GM13976 (cell line): ENCODE data around the gene INTS6.

Experiments
- DNase-seq: peaks from one replicate; pipeline ENCODE4 v3.0.0; 2012; ENCODE audit warnings: low spot score
- CTCF ChIP-seq: IDR thresholded peaks from 2 replicates; pipeline ENCODE4 v1.5.1; 2012; ENCODE audit warnings: borderline replicate concordance, mild to moderate bottlenecking; ENCODE audit not compliant: insufficient read depth; ENCODE audit errors: extremely low read depth, missing control alignments, control extremely low read depth
- in situ Hi-C: fragments of 300-500 bp; cut with MboI; formaldehyde crosslinking; loops from one replicate; pipeline ENCODE4 v1.12.0; 2022; ENCODE audit warnings: low sequenced_read_pairs, mixed read lengths, inconsistent platforms; ENCODE audit not compliant: unreplicated experiment

Gene INTS6

GRCh38 chr13:51495316-51495715 is 42.5 kb upstream of the INTS6 start:
- in situ Hi-C loops: no loop called here
- DNase-seq: no peak
- TF ChIP-seq CTCF: no peak

- no peak for TF ChIP-seq CTCF
- no peak for DNase-seq
- in situ Hi-C loops: no loop called here
These were observed 41.3 kb upstream of the INTS6 start for GRCh38 chr13:51494156-51494555.

- TF ChIP-seq CTCF: no peak
- in situ Hi-C loops: no loop called here
- DNase-seq: no peak
These were observed 35.4 kb upstream of the INTS6 start for GRCh38 chr13:51488212-51488611.

- DNase-seq: no peak
- in situ Hi-C loops: no loop called here
These were observed 28.8 kb upstream of the INTS6 start for GRCh38 chr13:51481656-51482055.

GRCh38 chr13:51479199-51479523 is 26.3 kb upstream of the INTS6 start:
- TF ChIP-seq CTCF: no peak
- DNase-seq: no peak

More at GRCh38 chr13:51481656-51482055, 28.8 kb upstream of the INTS6 start:
- TF ChIP-seq CTCF: no peak

GRCh38 chr13:51478418-51479198 is 25.8 kb upstream of the INTS6 start:
- in situ Hi-C loops: no loop called here
- no peak for DNase-seq
- TF ChIP-seq CTCF: no peak

More at GRCh38 chr13:51479199-51479523, 26.3 kb upstream of the INTS6 start:
- in situ Hi-C loops: no loop called here
